Ecto neural progenitor cell (in vitro differentiated cells): ENCODE data around the gene PCBP3.
A peak's percentile ranks its signal among the peaks of the same experiment; 100 is the strongest.

Source experiments
- DNase-seq: peaks from one replicate; pipeline ENCODE4 v3.0.0-alpha.2; 2018; ENCODE audit warnings: low spot score

The PCBP3 gene

GRCh38 chr21:45930792-45931191 is 287.3 kb downstream of the PCBP3 start:
- no peak for DNase-seq

GRCh38 chr21:45931397-45931969 is 288.0 kb downstream of the PCBP3 start:
- no peak for DNase-seq

- no peak for DNase-seq
Observed at GRCh38 chr21:45932922-45933502, 289.5 kb downstream of the PCBP3 start.

- no peak for DNase-seq
Observed at GRCh38 chr21:45934085-45934484, 290.6 kb downstream of the PCBP3 start.

GRCh38 chr21:45934554-45934953 is 291.0 kb downstream of the PCBP3 start:
- DNase-seq, result no peak

- no peak for DNase-seq
Observed at GRCh38 chr21:45935628-45936027, 292.1 kb downstream of the PCBP3 start.

- no peak for DNase-seq
Observed at GRCh38 chr21:45937721-45938452, 294.4 kb downstream of the PCBP3 start.

GRCh38 chr21:45938453-45938755 is 294.9 kb downstream of the PCBP3 start:
- DNase-seq, result no peak

GRCh38 chr21:45938811-45939520 is 295.4 kb downstream of the PCBP3 start:
- DNase-seq, result no peak

- no peak for DNase-seq
Observed at GRCh38 chr21:45939521-45940045, 296.1 kb downstream of the PCBP3 start.

- no peak for DNase-seq
Observed at GRCh38 chr21:45940091-45940490, 296.6 kb downstream of the PCBP3 start.

- DNase-seq, result no peak
Observed at GRCh38 chr21:45940621-45941337, 297.3 kb downstream of the PCBP3 start.

GRCh38 chr21:45941338-45941710 is 297.8 kb downstream of the PCBP3 start:
- DNase-seq, result no peak

- DNase-seq, result no peak
Observed at GRCh38 chr21:45941717-45942546, 298.4 kb downstream of the PCBP3 start.

GRCh38 chr21:45942755-45943629 is 299.5 kb downstream of the PCBP3 start:
- DNase-seq, result no peak

- no peak for DNase-seq
Observed at GRCh38 chr21:45943630-45944540, 300.4 kb downstream of the PCBP3 start.

GRCh38 chr21:45944601-45945000 is 301.1 kb downstream of the PCBP3 start:
- peak; percentile 39 for DNase-seq

- DNase-seq, result peak; percentile 40
Observed at GRCh38 chr21:45945066-45945867, 301.7 kb downstream of the PCBP3 start.
